ENCODE results near the gene B4GALNT1.

B4GALNT1 gene

DNA sequence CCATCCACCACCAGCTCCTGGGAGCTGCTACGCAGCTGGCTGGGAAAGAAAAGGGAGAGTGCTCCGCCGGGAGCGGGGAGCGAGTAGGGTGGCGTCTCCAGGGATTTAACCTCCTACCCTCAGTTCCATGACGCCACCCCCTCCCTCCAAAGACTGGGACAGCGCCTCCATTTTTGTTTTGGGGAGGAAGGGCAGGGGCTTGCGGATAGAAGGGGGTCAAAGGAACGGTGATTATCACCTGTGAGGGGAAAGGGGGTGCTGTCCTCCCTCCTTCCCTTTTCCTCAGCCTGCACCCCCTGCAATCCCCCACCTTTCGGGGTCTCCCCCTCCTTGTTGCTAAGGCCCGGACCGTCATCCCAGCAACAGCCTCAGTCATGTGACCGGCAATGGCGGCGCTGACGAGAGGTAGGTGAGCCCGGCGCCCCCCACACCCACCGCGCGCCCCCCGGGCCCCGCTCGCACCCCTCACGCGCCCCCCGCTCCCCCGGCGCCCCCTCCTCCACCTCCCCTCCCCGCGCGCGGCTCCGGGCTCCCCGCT, 28.5 kb downstream of the B4GALNT1 start, which contains the start of gene DTX3:
DTX3 (plus strand) TSS at position 371 of the 538 bp plus-strand sequence. CDS start 1,694 bp downstream, outside the sequence.
- Histone ChIP-seq H3K36me3 (peaks cover 27% of the 10 kb centered on the region), H4K20me1 (no peaks in the 10 kb centered on the region), H3K27me3 (peaks cover 72% of the 10 kb centered on the region), H3K4me3 (peak within 1 kb of the TSS; percentile 68), H3K4me1 (peaks cover 44% of the 10 kb centered on the region), H3K4me2 (peak within 1 kb of the TSS; percentile 90), H3K27ac (peak within 1 kb of the TSS; percentile 67; the same call in 1 of the 2 replicates), H3K9ac (peak within 1 kb of the TSS; percentile 68), H3K9me3 (no peaks in the 10 kb centered on the region)
- no peak for TF ChIP-seq Cebpa-rat (IDR thresholded peaks at IDR 0.05)

DNA sequence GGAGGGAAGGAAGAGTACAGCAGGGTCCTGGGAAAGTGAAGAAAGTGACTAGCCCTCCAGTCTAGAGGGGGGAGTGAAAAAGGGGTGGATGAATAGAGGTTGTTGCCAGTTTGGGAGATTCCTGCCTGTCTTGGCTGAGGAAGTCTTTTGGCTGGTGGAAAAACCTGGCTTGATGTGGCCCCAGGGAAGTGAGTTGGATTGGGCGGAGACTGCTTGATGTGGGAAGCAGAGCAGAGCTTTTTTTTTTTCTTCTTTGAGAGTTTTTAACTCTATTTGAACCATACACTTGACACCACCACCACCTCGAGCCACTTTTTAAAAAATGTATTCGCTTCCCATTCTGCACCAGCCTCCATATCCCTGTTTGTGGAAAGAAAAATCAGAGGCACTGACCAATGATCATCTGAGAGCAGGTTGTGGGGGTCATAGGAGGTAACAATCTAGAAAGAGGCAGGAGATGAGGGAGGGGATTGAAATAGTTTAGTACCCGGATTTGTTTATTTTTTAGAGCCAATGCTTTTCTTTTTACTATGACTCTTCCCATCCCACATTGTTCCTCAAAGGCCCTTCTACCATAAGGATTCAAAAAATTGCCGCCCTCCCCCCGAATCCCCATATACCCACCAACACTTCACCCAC, 29.1 kb downstream of the B4GALNT1 start:
- peak overlapping the region; percentile 68 for H3K9ac ChIP-seq
- H3K9me3 ChIP-seq, result no peaks in the 10 kb centered on the region
- peaks cover 66% of the 10 kb centered on the region for H3K27me3 ChIP-seq
- H3K4me1 ChIP-seq, result peaks cover 42% of the 10 kb centered on the region
- peak overlapping the region; percentile 67; the same call in 1 of the 2 replicates for H3K27ac ChIP-seq
- peak overlapping the region; percentile 90 for H3K4me2 ChIP-seq
- no peak for TF ChIP-seq Cebpa-rat (IDR thresholded peaks at IDR 0.05)
- peaks cover 33% of the 10 kb centered on the region for H3K36me3 ChIP-seq
- H3K4me3 ChIP-seq, result peak overlapping the region; percentile 68
- no peaks in the 10 kb centered on the region for H4K20me1 ChIP-seq

DNA sequence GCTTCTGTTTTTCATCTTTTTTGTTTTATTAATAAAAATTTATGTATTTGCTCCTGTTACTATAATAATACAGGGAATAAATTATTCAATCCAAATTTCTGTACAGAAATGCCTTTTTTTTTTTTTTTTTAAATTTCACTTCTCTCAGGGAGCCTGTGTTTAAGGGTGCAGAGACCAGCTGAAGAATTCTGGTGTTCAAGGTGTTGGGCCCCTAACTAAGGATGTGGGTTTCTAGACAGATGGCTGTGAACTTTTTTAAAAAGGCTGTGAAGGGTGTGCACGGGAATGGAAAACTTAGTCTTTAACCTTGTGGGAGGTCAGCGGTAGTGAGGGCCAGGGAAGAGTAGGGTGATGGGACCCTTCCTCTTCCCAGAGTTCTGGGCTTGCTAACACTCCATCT, 29.7 kb downstream of the B4GALNT1 start:
- TF ChIP-seq Cebpa-rat (IDR thresholded peaks at IDR 0.05), result no peak
- no peaks in the 10 kb centered on the region for H4K20me1 ChIP-seq
- no peak overlapping the region for H3K27ac ChIP-seq
- peaks cover 60% of the 10 kb centered on the region for H3K27me3 ChIP-seq
- peak overlapping the region; percentile 90; the same call in 1 of the 2 replicates for H3K4me2 ChIP-seq
- peaks cover 36% of the 10 kb centered on the region for H3K4me1 ChIP-seq
- H3K9ac ChIP-seq, result no peak overlapping the region
- H3K36me3 ChIP-seq, result peaks cover 35% of the 10 kb centered on the region
- no peak overlapping the region for H3K4me3 ChIP-seq
- H3K9me3 ChIP-seq, result no peaks in the 10 kb centered on the region

DNA sequence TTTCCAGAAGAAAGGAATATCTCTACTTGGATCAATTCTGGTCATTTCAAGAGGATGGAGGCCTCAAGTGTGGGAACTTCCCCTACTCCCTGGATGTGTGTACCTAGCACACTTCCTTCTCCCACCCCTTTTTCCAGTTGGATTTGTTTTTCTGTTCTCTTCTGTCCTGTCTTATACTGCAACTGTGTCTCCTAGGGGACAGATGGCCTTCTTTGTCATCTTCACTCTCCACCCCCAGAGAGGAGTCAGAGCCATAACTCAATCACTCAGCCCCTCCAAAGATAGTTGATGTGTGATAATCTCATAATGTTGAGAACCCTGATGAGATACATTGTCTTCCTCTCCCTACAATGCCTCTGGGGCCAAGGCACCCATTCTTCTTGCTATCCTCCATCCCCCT, 30.5 kb downstream of the B4GALNT1 start:
- H3K36me3 ChIP-seq, result peaks cover 42% of the 10 kb centered on the region
- H3K9ac ChIP-seq, result no peak overlapping the region
- H3K4me2 ChIP-seq, result no peak overlapping the region
- no peaks in the 10 kb centered on the region for H3K9me3 ChIP-seq
- no peak for TF ChIP-seq Cebpa-rat (IDR thresholded peaks at IDR 0.05)
- peaks cover 52% of the 10 kb centered on the region for H3K27me3 ChIP-seq
- H4K20me1 ChIP-seq, result no peaks in the 10 kb centered on the region
- H3K4me1 ChIP-seq, result peaks cover 34% of the 10 kb centered on the region
- no peak overlapping the region for H3K27ac ChIP-seq
- H3K4me3 ChIP-seq, result no peak overlapping the region

DNA sequence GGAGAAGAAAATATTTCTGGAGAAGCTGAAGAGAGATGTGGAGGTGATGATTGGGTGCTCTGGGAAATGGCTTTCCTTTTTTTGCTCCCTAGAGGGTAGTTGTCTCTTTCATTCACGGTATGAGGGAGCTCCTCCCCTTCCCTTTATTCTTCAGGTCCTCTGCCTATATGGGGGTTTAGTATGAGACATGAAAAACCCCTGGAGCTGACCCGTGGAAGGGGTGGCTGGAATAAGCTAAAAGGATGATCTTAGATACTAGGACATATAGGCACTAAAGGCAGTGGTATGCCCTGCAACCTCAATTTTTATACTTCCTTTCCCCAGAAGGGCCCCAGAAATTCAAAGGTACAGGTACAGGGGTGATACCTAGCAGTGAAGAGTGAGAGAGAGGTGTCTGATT, 32.6 kb downstream of the B4GALNT1 start:
- no peaks in the 10 kb centered on the region for H3K9me3 ChIP-seq
- peak overlapping the region; percentile 47 for H3K4me2 ChIP-seq
- H3K9ac ChIP-seq, result no peak overlapping the region
- no peak overlapping the region for H3K4me3 ChIP-seq
- no peak overlapping the region for H3K27ac ChIP-seq
- H4K20me1 ChIP-seq, result no peaks in the 10 kb centered on the region
- H3K36me3 ChIP-seq, result peaks cover 49% of the 10 kb centered on the region
- H3K4me1 ChIP-seq, result peaks cover 29% of the 10 kb centered on the region
- peaks cover 32% of the 10 kb centered on the region for H3K27me3 ChIP-seq
- TF ChIP-seq Cebpa-rat (IDR thresholded peaks at IDR 0.05), result no peak

DNA sequence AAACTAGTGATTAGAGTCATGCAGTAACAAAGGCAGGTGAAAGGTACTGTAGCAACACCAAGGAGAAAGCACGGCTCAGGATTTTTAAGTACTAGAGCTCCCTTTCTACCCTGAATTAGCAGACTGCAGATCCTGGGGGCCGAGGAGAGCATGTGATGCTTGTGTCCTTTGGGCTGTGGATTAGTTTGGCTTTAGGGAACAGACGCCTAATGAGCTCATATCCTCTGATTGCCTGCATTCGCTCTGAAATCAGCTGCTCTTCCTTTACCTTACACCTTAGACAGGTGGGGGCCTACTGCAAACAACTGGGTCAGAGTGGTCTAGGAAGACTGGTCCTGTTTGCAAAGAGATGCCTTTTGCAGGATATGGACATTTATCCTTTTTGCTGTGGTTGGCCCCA, 39.8 kb downstream of the B4GALNT1 start:
- Histone ChIP-seq H3K4me3 (no peak overlapping the region), H4K20me1 (no peaks in the 10 kb centered on the region), H3K27me3 (peaks cover 22% of the 10 kb centered on the region), H3K4me2 (no peak overlapping the region), H3K27ac (no peak overlapping the region), H3K4me1 (peaks cover 21% of the 10 kb centered on the region), H3K9me3 (no peaks in the 10 kb centered on the region; the same call in 1 of the 2 replicates), H3K36me3 (peaks cover 16% of the 10 kb centered on the region; the same call in 1 of the 2 replicates), H3K9ac (no peak overlapping the region)
- TF ChIP-seq Cebpa-rat (IDR thresholded peaks at IDR 0.05), result no peak

DNA sequence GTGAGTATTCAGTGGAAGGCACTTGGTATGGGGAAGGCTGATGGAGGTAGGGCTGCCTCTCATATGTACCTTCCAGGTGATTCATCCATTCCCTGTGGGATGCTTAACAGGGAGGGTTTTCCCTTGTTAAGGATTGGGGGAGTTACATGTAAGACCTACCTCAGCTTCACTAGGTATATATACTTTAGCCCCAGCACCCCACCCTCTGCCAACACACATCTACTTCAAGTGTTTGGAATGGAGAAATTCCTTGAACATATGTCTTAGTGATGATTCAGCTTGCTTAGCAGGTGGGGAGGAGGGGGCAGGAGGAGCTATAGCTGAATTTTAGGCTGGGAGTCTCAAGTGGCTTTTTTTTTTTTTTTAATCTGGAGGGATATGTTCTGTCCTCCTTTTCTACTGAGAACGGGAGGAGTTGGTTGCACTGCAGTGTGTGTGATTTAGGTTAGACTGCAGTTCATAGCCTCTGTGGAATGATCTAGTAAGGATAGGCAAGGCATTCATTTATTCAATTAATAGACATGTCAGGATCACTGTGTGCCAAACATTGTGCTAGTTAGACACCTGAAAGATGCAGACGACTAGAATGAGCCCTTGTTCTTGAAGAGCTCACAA, 40.3 kb downstream of the B4GALNT1 start:
- Histone ChIP-seq H4K20me1 (no peaks in the 10 kb centered on the region), H3K9ac (no peak overlapping the region), H3K4me1 (peaks cover 21% of the 10 kb centered on the region), H3K4me3 (no peak overlapping the region), H3K9me3 (no peaks in the 10 kb centered on the region; the same call in 1 of the 2 replicates), H3K27me3 (peaks cover 22% of the 10 kb centered on the region), H3K27ac (no peak overlapping the region), H3K36me3 (peaks cover 10% of the 10 kb centered on the region; the same call in 1 of the 2 replicates), H3K4me2 (peak overlapping the region; percentile 97; the same call in 1 of the 2 replicates)
- no peak for TF ChIP-seq Cebpa-rat (IDR thresholded peaks at IDR 0.05)

DNA sequence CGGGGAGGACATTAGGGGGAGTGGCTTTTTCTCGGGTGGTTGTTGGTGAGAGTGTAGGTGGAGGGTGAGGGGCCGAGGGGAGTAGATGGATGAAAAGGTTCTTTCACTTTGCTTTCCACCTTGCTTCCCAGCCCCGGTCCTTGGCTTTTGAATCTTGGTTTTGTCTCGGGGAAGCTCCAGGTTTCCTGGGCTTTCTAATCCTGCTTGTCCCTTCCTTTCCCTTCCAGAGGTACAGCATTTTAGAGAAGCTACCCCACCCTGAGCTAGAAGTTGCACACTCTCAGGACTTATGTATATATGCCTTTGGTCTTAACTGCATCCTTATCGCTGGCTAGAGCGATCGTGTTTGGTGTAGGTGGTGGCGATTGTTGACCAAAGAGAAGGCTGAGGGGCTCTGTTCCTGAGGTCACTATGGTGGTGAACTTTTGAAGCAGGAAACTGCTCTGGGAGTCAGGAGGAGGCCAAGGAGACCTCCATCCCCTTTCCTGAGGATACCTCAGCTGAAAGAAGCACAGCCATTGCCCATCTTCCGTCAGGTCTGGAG, 41.1 kb downstream of the B4GALNT1 start:
- Histone ChIP-seq H3K4me2 (peak overlapping the region; percentile 97), H3K27ac (no peak overlapping the region), H3K4me3 (peak overlapping the region; percentile 74), H3K9ac (no peak overlapping the region), H3K27me3 (peaks cover 22% of the 10 kb centered on the region), H3K36me3 (peaks cover 9% of the 10 kb centered on the region; the same call in 1 of the 2 replicates), H3K4me1 (peaks cover 21% of the 10 kb centered on the region), H4K20me1 (no peaks in the 10 kb centered on the region), H3K9me3 (no peaks in the 10 kb centered on the region; the same call in 1 of the 2 replicates)
- TF ChIP-seq Cebpa-rat (IDR thresholded peaks at IDR 0.05), result no peak

DNA sequence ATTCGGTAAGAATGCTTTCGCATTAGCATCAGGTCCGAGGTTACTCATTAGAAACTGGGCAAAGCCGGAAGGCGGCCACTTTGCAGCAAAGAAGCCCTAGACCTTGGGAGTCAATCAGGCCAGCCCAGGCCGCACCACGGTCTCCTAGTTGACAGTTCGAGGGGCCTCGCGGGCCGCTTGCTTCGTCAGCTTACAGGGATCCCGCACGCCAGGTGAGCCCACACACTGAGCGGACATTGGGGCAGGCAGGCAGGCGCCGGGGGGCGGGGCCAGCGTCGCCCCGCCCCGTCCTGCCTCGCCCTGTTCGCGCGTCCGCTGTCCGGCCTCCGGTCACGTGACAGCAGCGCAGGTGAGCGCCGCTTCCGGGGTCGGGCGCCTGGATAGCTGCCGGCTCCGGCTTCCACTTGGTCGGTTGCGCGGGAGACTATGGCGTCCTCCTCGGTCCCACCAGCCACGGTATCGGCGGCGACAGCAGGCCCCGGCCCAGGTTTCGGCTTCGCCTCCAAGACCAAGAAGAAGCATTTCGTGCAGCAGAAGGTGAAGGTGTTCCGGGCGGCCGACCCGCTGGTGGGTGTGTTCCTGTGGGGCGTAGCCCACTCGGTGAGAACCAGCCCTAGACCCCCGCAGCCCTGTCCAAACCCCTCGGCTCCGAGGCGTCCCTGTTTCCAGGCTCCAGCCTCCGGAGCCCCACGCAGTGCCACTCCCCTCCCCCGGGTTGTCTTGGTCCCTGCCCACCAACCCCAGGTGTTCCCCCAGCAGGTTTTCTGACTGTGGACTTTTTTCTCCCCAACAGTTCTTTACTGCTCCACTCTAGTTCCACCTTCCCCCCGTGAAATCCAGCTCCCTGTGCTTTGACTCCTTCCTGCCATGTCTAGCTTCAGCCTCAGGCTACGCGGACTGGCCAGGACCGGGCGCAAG, 41.9 kb downstream of the B4GALNT1 start, which contains the start of gene PIP4K2C:
PIP4K2C (plus strand) TSS at position 329 of the 918 bp plus-strand sequence; CDS start at position 427, 98 bp downstream.
- H3K36me3 ChIP-seq, result peaks cover 9% of the 10 kb centered on the region; the same call in 1 of the 2 replicates
- H4K20me1 ChIP-seq, result no peaks in the 10 kb centered on the region
- no peaks in the 10 kb centered on the region; the same call in 1 of the 2 replicates for H3K9me3 ChIP-seq
- no peak for TF ChIP-seq Cebpa-rat (IDR thresholded peaks at IDR 0.05)
- peaks cover 21% of the 10 kb centered on the region for H3K4me1 ChIP-seq
- peaks cover 22% of the 10 kb centered on the region for H3K27me3 ChIP-seq
- H3K27ac ChIP-seq, result peak within 1 kb of the TSS; percentile 31; the same call in 1 of the 2 replicates
- peak within 1 kb of the TSS; percentile 69 for H3K9ac ChIP-seq
- H3K4me2 ChIP-seq, result peak within 1 kb of the TSS; percentile 97
- peak within 1 kb of the TSS; percentile 74 for H3K4me3 ChIP-seq
